Ramos (cell line): ENCODE results near the gene PRDM16.

Source experiments
- in situ Hi-C: fragments of 300-500 bp; cut with MboI; formaldehyde crosslinking; loops from one replicate; pipeline ENCODE4 v1.14.3; 2022; ENCODE audit warnings: low sequenced_read_pairs; ENCODE audit not compliant: unreplicated experiment

Gene PRDM16

GRCh38 chr1:3133686-3134085 lies 64.7 kb downstream of the PRDM16 start:
- in situ Hi-C loops: no loop called here

- in situ Hi-C loops: no loop called here
Measured at GRCh38 chr1:3134381-3135072, 65.5 kb downstream of the PRDM16 start.

- in situ Hi-C loops: no loop called here
Measured at GRCh38 chr1:3135073-3135702, 66.2 kb downstream of the PRDM16 start.

GRCh38 chr1:3135744-3136455 lies 66.9 kb downstream of the PRDM16 start:
- in situ Hi-C loops: no loop called here

- in situ Hi-C loops: no loop called here
Measured at GRCh38 chr1:3136532-3136931, 67.5 kb downstream of the PRDM16 start.

- in situ Hi-C loops: no loop called here
Measured at GRCh38 chr1:3137111-3138100, 68.4 kb downstream of the PRDM16 start.

- in situ Hi-C loops: no loop called here
Measured at GRCh38 chr1:3138623-3139151, 69.7 kb downstream of the PRDM16 start.

GRCh38 chr1:3139451-3139852 lies 70.4 kb downstream of the PRDM16 start:
- in situ Hi-C loops: no loop called here

- in situ Hi-C loops: no loop called here
Measured at GRCh38 chr1:3139871-3140361, 70.9 kb downstream of the PRDM16 start.

- in situ Hi-C loops: no loop called here
Measured at GRCh38 chr1:3140437-3140836, 71.4 kb downstream of the PRDM16 start.

GRCh38 chr1:3141129-3141528 lies 72.1 kb downstream of the PRDM16 start:
- in situ Hi-C loops: no loop called here

GRCh38 chr1:3141836-3142235 lies 72.8 kb downstream of the PRDM16 start:
- in situ Hi-C loops: no loop called here

GRCh38 chr1:3142236-3142635 lies 73.2 kb downstream of the PRDM16 start:
- in situ Hi-C loops: no loop called here

GRCh38 chr1:3142751-3143150 lies 73.7 kb downstream of the PRDM16 start:
- in situ Hi-C loops: no loop called here

- in situ Hi-C loops: no loop called here
Measured at GRCh38 chr1:3145532-3146325, 76.7 kb downstream of the PRDM16 start.

- in situ Hi-C loops: no loop called here
Measured at GRCh38 chr1:3146458-3146857, 77.5 kb downstream of the PRDM16 start.

GRCh38 chr1:3146907-3147306 lies 77.9 kb downstream of the PRDM16 start:
- in situ Hi-C loops: no loop called here

- in situ Hi-C loops: no loop called here
Measured at GRCh38 chr1:3148171-3148570, 79.2 kb downstream of the PRDM16 start.

- in situ Hi-C loops: no loop called here
Measured at GRCh38 chr1:3149277-3149676, 80.3 kb downstream of the PRDM16 start.
